HL-60 (cell line): Measurements from ENCODE around the gene ROBO1.

Experiments used
- CTCF ChIP-seq: IDR thresholded peaks from one replicate; pipeline ENCODE4 v1.5.1; 2011; ENCODE audit warnings: low read length, control low read depth, inconsistent platforms; ENCODE audit not compliant: insufficient read depth
- POLR2AphosphoS5 ChIP-seq: IDR thresholded peaks from 2 replicates; pipeline ENCODE4 v1.6.1; 2012; ENCODE audit warnings: low read depth

GRCh38 chr3:78868570-78868969 is 899.2 kb downstream of the ROBO1 start:
- TF ChIP-seq POLR2AphosphoS5, result no peak
- no peak for TF ChIP-seq CTCF
